COLO829 (cell line): ENCODE data around the gene MAP10.

ENCODE experiments used
- DNase-seq: peaks from one replicate; pipeline ENCODE4 v3.0.0; 2012; ENCODE audit warnings: low spot score

MAP10 gene

GRCh38 chr1:232854798-232855159, 49.6 kb downstream of the MAP10 start:
- DNase-seq, result no peak

GRCh38 chr1:232856541-232856940, 51.3 kb downstream of the MAP10 start:
- DNase-seq, result no peak
